HG03558 (cell line): Measurements from ENCODE around the gene N4BP2L2.
"Not testable (repeated sequence)": the region's sequence is repeated elsewhere in the genome, so short reads cannot be mapped to it uniquely, and the experiment has no call there.

Source experiments
- ATAC-seq: cut with Tn5 transposase; IDR thresholded peaks from one replicate; pipeline ENCODE4 v1.9.1; 2021; ENCODE audit warnings: moderate number of reproducible peaks; ENCODE audit not compliant: unreplicated experiment; ENCODE audit errors: extremely low read depth

The N4BP2L2 gene

DNA sequence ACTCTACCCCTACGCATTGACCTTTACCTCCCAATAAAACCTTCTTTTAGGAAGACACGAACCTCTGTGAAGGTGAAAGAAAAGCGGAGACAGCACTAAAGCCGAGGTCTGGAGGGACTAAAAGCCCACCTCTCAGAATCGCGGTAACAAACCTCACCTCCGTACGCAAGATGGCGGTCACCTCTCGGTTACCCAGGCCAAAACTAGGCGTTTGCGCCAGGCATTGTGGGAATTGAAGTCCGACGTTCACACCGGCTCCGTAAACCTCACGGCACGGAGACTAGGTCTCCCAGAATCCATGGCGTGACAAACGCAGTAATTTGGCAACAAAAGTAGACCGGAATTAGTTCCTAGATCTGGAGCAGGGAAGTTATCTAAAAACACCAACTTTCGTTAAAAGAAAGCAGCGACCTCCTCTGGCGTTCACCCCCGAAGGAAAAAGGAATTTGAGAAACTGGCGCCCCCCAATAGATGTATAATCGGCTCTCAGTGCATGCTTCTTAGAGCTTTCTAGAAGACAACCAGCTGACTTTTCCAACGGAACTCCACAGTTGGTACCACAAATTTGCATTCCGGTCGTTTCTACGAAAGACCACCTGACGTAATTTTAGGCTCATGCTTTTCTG lies at the start of gene N4BP2L2:
N4BP2L2 (minus strand) TSS at position 175 of the 626 bp plus-strand sequence. CDS start 1,768 bp downstream, outside the sequence.
- peak; percentile 93 for ATAC-seq

DNA sequence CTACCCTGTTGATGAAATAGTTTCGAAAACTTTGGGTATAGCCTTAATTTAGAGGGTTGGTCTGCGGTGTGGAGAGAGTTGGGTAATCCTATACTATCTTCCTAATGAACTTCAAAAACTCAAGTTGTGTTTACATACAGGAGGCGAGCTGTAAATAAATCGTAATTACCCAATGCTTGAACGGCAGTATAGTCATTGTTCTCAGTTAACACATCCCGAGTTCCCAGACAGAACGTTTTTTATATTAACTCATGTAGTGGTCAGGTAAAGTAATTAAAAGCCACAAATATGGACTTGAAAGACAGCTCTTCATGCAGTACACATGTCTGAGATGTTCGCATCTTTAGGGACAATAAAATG lies 49.2 kb upstream of the N4BP2L2 start:
- no peak for ATAC-seq

DNA sequence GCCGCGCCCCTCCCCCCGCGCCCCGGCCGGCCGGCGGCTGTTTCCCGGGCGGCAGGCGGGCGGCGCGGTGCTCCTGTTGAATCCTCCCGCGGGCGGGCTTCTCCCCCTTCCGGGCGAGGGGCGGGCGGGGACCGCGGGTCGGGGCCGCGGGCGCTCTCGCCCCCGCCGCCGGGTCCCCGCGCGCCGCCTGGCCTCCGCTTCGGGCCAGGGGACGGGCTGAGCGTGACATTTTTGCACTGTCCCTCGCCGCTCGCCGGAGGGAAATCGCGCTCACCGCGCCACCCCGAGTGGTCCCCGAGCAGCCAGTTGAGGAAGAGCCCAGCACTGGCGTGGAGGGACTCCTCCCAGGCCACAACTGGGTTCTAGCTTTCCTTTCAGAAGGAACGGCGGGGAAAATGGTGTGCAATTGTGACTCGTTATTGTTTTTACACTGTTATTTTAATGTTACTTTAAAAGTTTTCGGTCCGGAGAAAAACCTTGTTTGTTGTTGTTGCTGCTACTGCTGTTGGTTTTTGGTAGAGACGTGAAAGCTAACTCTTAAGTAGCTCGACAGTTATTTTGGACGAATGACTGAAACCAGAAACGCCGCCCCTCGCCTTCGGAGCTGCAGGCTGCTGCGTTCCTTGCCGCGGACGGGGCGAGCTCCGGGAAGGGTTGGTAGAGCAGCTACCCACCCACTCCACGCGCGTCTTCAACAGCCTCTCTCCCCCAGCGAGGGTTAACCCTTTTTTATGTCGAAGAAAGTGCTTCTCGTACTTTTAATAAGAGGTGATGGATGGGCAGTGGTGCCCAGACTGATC lies 48.6 kb upstream of the N4BP2L2 start:
- ATAC-seq = no peak

DNA sequence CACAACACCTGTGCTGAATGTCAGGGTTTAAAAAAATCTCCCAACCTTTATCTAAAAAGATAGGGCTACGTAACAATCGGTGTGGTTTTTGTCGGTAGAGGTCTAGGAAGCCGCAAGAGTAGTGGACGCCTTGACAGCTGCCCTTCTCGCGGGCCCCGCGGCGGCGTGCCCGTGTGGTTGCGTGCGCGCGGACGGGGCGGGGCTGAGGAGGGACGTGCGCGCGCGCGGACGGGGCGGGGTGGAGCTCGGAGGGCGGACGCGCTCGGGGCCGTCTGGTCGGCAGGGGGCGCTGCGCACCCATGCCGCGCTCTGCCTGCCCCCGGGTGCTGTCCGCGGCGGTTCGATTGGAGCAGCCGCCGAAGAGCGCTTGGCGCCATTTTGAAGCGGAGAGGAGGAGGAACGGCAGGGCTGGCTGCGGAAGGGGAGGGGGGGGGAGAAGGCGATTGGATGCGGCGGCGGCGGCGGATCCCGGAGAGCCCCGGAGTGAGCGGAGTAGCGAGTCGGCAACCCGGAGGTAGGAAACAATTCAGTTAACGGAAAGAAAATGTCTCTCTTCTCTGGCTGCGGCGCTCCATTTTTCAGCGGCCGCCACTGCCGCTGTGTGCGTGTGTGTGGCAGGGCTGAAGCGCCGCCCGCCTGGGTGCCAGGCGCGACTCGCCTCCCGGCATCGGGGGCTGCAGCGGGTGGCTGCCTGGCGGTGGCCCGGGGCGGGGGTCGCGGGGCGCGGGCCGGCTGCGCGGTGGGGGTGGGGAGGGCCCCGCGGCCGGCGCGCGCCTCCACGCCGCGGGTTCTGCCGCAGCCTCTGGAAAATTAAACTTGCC lies 47.7 kb upstream of the N4BP2L2 start, which contains the start of gene PDS5B:
PDS5B (plus strand) TSS at position 373 of the 821 bp plus-strand sequence. CDS start 62,321 bp downstream, outside the sequence.
- ATAC-seq = peak; percentile 63

DNA sequence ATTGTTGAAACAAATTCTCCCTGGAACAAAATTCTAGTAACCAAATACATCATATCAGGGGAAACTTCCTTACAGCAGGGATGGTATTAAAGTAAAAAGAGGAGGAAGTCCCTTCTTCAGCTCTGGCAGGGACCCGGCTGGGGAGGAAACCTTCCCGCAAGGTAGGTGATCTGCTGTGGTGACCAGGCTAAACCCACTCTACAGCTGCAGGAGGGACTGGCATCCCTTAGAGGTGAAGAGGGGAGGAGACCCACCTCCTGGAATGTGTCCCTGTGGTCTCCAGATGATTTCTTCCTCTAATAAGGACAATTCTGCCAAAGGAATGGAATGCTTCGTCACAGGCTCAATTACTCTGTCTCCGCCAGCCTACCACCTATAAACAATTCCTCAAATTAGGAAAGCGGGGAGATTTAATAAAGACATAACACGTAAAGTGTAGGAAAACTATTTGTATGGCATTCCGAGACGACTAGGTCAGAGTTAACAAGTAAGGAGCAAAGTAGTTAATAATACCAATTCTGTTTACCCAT lies 47.0 kb upstream of the N4BP2L2 start:
- no peak for ATAC-seq

DNA sequence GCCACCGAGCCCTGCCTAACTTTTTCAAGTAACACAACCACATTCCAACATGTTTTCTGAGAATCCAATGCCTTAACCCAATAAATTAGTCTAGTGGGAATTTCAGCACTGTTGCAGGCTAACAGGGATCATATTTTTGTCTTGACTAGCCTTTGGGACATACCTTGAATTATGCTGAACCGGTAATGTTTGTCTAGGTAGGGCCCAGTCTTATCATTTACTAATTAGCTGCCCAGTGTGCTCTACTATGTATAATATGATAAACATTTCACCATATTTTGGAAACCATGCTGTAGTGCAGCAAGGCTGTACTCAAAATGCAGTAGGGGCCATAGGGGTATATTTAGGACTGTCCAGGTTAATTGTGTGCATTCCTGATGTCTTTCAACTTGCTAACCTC lies 44.4 kb upstream of the N4BP2L2 start:
- ATAC-seq = no peak

DNA sequence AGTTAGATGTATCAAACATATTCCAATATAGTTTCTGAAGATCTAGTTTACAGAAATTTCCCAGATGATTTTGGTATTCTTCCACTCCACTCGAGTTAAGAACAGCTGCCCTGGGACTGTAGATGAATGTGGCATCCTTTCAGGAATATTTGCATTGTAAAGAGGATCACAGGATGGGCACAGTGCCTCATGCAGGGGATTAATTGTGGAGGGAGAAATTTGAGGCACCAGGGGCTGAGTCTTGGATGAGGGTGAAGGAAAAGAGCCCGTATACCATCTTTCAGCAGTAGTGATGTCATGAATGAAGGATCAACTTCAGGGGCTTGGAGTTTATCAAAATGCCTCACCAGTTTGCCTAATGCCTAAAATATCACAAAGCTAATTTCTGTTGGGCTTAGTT lies 43.7 kb upstream of the N4BP2L2 start:
- no peak for ATAC-seq

DNA sequence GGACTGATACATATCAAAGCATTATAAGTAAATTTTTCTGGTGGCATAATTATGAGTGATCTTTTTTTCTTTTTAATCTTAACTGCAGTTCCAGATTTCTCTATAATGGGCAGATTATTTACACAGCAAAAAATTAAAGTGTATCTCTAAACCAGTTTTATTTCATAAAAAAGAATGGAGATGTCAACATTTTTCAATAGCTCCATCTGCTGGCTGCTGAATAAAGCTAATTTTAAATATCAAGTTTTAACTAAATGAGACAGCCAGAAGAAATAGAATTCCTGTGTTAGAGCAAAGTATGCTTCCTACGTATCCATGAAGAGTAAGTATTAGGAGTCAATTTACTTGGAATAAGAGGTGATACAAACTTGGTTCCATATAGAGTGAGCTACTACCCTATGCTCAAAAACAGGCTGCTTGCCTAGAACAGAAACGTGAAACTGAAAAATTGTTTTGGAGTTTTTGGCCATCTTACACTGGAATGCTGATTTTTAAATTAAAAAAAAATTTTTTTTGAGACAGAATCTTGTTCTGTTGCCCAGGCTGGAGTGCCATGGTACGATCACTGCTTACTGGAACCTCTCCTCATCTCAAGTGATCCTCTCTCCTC lies 42.7 kb upstream of the N4BP2L2 start:
- no peak for ATAC-seq

DNA sequence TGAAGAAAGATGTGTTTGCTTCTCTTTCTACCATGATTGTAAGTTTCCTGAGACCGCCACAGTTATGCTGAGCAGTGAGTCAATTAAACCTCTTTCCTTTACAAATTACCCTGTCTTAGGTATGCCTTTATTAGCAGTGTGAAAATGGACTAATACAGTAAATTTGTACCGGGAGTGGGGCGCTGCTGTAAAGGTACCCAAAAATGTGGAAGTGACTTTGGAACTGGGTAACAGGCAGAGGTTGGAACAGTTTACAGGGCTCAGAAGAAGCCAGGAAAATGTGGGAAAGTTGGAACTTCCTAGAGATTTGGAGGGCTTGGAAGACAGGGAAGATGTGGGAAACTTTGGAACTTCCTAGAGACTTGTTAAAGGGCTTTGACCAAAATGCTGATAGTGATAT lies 38.4 kb upstream of the N4BP2L2 start:
- no peak for ATAC-seq

DNA sequence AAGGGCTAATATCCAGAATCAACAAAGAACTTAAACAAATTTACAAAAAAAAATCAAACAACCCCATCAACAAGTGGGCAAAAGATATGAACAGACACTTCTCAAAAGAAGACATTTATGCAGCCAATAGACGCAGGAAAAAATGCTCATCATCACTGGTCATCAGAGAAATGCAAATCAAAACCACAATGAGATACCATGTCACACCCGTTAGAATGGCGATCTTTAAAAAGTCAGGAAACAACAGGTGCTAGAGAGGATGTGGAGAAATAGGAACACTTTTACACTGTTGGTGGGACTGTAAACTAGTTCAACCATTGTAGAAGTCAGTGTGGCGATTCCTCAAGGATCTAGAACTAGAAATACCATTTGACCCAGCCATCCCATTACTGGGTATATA lies 37.1 kb upstream of the N4BP2L2 start:
- not testable (repeated sequence) for ATAC-seq

DNA sequence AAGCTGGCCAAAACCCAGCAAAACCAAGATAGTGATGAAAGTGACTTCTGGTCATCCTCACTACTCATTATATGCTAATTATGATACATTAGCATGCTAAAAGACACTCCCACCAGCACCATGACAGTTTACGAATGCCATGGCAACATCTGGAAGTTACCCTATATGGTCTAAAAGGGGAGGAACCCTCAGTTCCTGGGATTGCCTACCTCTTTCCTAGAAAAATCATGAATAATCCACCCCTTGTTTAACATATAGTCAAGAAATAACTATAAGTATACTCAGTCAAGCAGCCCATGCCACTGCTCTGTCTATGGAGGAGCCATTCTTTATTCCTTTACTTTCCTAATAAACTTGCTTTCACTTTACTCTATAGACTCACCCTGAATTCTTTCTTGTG lies 22.2 kb upstream of the N4BP2L2 start:
- not testable (repeated sequence) for ATAC-seq

DNA sequence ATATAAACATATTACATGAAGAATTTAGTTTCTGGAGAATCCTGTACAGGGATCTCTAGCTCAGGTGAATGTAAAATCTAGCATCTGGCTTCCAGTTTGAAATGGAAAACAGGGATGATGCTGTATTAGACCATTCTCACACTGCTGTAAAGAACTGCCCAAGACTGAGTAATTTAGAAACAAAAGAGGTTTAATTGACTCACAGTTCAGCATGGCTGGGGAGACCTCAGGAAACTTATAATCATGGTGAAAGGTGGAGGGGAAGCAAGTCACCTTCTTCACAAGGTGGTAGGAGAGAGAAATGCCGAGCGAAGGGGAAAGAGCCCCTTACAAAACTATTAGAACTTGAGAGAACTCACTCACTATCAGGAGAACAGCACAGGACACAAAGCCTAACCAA lies 17.0 kb upstream of the N4BP2L2 start:
- ATAC-seq = no peak

DNA sequence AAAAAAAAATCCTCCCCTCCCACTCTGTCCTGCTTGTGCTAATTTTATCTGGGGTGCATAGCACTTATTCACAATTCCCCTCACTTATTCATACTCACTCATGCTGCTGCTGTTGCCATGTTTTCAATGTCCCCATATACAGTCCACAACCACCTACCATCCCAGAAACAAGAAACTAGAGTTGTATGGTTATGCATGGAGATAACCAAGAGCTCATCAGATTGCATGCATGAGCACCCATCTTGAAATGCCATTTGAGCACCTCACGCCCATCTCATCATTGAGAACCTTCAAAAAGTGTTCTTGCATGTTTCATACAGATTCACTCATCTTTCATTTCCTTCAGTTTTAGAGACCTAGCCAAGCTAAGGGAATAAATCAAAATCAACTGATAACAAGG lies 15.1 kb upstream of the N4BP2L2 start:
- ATAC-seq = no peak

DNA sequence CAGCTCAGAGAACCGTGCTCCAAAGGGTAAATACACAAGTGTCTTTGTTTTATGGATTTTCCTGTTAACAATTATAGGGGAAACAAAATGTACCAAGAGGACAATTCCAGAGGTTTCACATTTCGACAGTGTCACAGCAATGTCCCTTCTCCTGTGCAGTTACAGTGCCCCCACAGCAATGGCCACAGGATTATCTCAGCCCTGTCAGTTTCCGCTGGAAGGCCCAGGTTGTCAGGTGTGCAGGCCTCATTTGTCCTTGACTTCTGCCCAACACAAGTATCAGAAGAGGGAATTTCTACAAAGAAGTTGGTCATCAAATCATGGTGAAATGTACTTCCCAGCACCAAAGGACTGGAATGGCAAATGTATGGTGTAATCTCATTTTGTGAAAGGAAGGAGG lies 11.2 kb upstream of the N4BP2L2 start:
- no peak for ATAC-seq

DNA sequence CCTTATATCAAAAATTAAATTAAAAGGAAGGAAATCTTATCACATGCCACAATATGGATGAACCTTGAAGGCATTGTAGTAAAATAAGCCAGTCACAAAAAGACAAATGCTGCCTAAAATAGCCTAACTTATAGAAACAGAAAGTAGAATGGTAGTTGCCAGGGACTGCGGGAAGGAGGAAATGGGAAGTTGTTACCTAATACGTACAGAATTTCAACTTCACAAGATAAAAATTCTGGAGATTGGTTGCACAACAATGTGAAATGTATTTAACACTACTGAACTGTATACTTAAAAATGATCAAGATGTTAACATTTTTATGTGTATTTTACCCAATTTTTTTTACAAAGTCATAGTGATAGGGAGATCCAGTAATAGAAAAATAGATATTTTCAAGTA lies 10.2 kb upstream of the N4BP2L2 start:
- ATAC-seq = no peak

DNA sequence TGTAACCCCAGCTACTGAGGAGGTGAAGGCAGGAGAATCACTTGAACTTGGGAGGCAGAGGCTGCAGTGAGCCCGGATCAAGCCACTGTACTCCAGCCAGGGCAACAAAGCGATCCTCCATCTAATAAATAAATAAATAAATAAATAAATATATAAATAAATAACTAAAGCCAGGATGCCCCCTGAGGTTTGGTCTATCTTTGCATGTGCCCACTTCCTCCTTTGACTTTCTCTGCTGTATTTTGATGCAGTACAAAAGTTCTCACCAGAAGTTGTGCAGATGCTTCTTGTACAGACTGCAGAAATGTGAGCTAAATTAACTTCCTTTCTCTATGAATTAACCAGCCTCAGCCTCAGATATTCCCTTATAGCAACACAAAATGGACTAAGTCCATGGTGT lies 6.5 kb upstream of the N4BP2L2 start:
- no peak for ATAC-seq

DNA sequence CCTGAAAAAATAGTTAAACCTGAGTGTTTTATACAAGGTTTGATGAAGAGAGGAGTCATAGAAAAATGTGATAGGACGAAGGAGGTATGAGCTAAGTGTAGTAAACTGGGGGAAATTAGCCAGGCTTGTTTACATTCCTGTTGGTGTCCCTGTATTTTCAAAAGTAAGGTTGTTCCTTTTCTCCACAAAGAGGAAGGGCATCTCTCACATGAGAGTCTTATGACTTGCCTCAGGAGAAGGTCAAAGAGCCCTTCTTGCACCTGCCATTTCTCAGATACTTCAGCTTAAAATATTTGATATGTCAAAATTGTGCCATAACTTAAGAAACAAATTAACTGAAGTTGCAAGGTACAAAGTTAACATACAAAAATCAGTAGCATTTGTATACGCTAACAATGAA lies 3.6 kb upstream of the N4BP2L2 start:
- ATAC-seq = no peak

DNA sequence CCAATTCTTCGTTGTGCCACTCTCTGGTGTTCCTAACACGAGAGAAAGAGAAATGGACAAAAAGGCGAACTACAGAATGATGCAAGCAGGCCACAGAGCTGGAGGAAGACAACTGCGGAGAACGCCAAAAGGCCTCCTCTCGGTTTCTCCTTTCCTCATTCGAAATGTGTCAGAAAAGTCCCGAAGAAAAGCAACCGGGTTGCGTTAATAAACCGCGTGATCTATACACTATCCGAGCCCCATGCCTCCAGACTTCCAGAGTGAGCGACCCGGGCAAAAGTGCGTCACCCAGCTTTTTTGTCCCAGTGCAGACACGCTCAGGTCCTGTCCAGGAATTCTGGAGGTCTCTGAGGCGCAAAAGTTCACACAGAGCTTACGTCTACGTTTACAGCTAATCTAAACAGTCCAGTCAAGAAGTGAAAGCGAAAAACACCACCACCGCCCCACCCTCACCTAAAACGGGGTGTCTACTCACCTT lies 413 bp downstream of the N4BP2L2 start:
- peak; percentile 38 for ATAC-seq

DNA sequence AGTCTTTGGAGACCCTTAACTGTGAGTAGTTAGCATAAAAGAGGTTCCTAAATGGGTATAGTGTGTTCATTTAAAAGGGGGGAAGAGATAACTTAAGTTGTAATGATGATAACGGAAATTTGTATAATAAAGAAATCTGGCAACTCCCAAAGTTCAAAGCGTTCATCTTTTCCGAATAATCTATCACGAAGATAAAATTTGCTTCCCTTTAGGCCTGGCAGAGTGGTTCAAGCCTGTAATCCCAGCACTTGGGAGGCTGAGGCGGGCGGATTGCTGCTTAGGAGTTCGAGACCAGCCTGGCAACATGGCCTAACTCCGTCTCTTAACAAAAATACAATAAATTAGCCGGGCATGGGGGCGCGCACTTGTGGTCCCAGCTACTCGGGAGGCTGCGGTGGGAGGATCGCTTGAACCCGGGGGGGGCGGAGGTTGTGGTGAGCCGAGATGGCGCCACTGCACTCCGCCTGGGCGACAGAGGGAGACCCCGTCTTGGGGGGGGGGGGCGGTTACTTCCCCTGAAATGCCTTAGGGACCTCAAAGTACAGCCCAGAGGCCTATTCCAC lies 934 bp downstream of the N4BP2L2 start:
- no peak for ATAC-seq

DNA sequence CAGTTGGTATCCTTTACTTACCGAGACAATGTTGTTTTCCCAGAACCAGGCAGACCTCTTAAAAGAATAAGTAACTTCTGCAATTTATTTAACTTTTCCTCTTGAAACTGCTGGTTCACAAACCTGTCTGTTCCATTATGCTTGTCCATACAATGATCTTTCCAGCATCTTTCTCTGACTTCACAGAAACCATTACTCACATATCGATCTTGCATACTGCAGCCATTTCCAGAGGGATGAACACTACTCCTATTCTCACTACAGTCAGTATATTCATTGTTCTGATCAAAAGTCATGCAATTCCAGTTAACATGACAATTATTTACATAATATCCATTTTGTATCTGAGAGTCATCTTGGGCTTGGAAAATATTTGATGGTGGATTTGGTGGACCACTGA lies 2.8 kb downstream of the N4BP2L2 start:
- no peak for ATAC-seq
